DND-41 (cell line): Measurements from ENCODE around the gene L3MBTL1.

Source experiments
- EZH2 ChIP-seq: IDR thresholded peaks from 3 replicates; pipeline ENCODE4 v1.6.1; 2012; ENCODE audit warnings: borderline replicate concordance, low read depth, mild to moderate bottlenecking, moderate library complexity, low read length, inconsistent platforms; ENCODE audit not compliant: severe bottlenecking
- TF ChIP-seq, protein P1 (sequence below): IDR thresholded peaks from 2 replicates; pipeline ENCODE4 v1.5.1; 2012; ENCODE audit warnings: borderline replicate concordance, low read length, moderate library complexity, mild to moderate bottlenecking; ENCODE audit not compliant: poor library complexity, severe bottlenecking; ENCODE audit errors: extremely low read depth

DNA sequence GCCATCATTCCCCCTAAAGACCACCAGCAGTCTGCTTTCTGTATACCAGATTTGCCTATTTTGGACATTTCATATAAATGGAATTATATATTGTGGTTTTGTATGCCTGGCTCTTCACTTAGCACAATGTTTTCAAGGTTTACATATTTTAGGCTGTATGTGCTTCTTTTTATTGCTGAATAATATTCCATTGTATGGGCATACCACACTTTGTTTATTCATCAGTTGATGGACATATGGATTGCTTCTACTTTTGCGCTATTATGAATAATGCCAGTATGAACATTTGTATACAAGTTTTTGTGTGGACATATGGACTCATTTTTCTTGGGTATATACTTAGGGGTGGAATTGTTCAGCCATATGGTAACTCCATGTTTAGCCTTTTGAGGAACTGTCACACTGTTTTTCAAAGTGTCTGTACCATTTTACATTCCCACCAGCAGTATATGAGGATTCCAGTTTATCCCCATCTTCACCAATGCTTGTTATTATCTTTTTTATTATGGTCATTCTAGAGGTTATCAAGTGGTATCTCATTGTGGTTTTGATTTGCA lies 12.7 kb downstream of the L3MBTL1 start:
- TF ChIP-seq, protein P1, sequence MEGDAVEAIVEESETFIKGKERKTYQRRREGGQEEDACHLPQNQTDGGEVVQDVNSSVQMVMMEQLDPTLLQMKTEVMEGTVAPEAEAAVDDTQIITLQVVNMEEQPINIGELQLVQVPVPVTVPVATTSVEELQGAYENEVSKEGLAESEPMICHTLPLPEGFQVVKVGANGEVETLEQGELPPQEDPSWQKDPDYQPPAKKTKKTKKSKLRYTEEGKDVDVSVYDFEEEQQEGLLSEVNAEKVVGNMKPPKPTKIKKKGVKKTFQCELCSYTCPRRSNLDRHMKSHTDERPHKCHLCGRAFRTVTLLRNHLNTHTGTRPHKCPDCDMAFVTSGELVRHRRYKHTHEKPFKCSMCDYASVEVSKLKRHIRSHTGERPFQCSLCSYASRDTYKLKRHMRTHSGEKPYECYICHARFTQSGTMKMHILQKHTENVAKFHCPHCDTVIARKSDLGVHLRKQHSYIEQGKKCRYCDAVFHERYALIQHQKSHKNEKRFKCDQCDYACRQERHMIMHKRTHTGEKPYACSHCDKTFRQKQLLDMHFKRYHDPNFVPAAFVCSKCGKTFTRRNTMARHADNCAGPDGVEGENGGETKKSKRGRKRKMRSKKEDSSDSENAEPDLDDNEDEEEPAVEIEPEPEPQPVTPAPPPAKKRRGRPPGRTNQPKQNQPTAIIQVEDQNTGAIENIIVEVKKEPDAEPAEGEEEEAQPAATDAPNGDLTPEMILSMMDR, result no peak
- no peak for TF ChIP-seq EZH2
